Mucosa of descending colon (tissue), 3 donors: ENCODE results near the gene IFT27. TPM values are rescaled to one million over a fixed set of nuclear protein-coding genes. Genes with fewer than 3 reads are reported as not detected.

Source experiments
- ATAC-seq: fragments of 200-7000 bp; cut with Tn5 transposase; one replicate; pipeline ENCODE4 v1.9.1; 2020; ENCODE audit warnings: mild to moderate bottlenecking, moderate library complexity
- DNase-seq, 3 donors: peaks; one replicate each; pipeline ENCODE4 v3.0.0-alpha.2; 2020
- H3K36me3 ChIP-seq: fragments of 200-600 bp; one replicate; pipeline ENCODE4 v1.8.0; 2021; ENCODE audit warnings: low read depth, mild to moderate bottlenecking
- H3K4me1 ChIP-seq: fragments of 200-600 bp; one replicate; pipeline ENCODE4 v1.8.0; 2021; ENCODE audit warnings: low read depth, mild to moderate bottlenecking
- H3K4me3 ChIP-seq: fragments of 200-600 bp; one replicate; pipeline ENCODE4 v1.8.0; 2021; ENCODE audit warnings: mild to moderate bottlenecking
- H3K9me3 ChIP-seq: fragments of 200-600 bp; one replicate; pipeline ENCODE4 v1.8.0; 2021; ENCODE audit warnings: mild to moderate bottlenecking
- CTCF ChIP-seq: fragments of 200-600 bp; IDR thresholded peaks from one replicate; pipeline ENCODE4 v1.8.0; 2022; ENCODE audit warnings: antibody characterized with exemption, mild to moderate bottlenecking
- intact Hi-C, 2 donors: fragments of 100-400 bp; cut with DNase I in 1 of 2; cut with micrococcal nuclease in 1 of 2; formaldehyde crosslinking; loops; one replicate each; pipeline versions ENCODE4 v1.11.0 to v1.11.1; 2022; cut with DNase I, micrococcal nuclease
- total RNA-seq, 3 donors: library from RNA; stranded (reverse); fragmentation: NEBNext Ultra II Directional in 2 of 3; extraction: Animal tissue kit (Norgen Biotek cat#: 25700) in 2 of 3; gene quantifications; one replicate each; pipeline versions ENCODE4 v1.2.1 to v1.2.4, GENCODE V29; 2021 to 2023
- donor health status: DM: no; HTN: no; CAD: no; lungs with moderate emphysema.
- donor health status: DM: no; HTN: no; CAD: no.
- donor health status: DM: no; HTN: yes; CAD: no.

Gene IFT27
- total RNA-seq, 3 donors from 2014 or later = 29.0 to 37.2 (median 29.7) TPM

GRCh38 chr22:36772451-36772850 is 3.5 kb downstream of the IFT27 start:
- Histone ChIP-seq H3K4me1 (peaks cover 12% of the 10 kb centered on the region), H3K4me3 (no peak overlapping the region), H3K9me3 (no peaks in the 10 kb centered on the region), H3K36me3 (no peaks in the 10 kb centered on the region)
- intact Hi-C loops = loop anchor here in 1 of 2 donors (10.0 kb wide), 1 partner anchor 228 kb away; no protein-coding TSS in a partner anchor
- DNase-seq = no peak
- ATAC-seq = no peak
- no peak for TF ChIP-seq CTCF

- no peaks in the 10 kb centered on the region for H3K9me3 ChIP-seq
- no peak for TF ChIP-seq CTCF
- H3K36me3 ChIP-seq = no peaks in the 10 kb centered on the region
- DNase-seq (no peak), ATAC-seq (no peak)
- intact Hi-C loops = loop anchor here in 1 of 2 donors (10.0 kb wide), 1 partner anchor 227 kb away; no protein-coding TSS in a partner anchor
- H3K4me1 ChIP-seq = peaks cover 9% of the 10 kb centered on the region
- H3K4me3 ChIP-seq = no peak overlapping the region
Observed at GRCh38 chr22:36771356-36772063, 4.4 kb downstream of the IFT27 start.

- Histone ChIP-seq H3K36me3 (peaks cover 3% of the 10 kb centered on the region), H3K4me3 (no peak overlapping the region), H3K9me3 (no peaks in the 10 kb centered on the region), H3K4me1 (peaks cover 9% of the 10 kb centered on the region)
- no peak for TF ChIP-seq CTCF
- intact Hi-C loops = loop anchor here in 1 of 2 donors (10.0 kb wide), 1 partner anchor 226 kb away; no protein-coding TSS in a partner anchor
- no peak for ATAC-seq
- DNase-seq = no peak
Observed at GRCh38 chr22:36770513-36771231, 5.2 kb downstream of the IFT27 start.

- H3K4me1 ChIP-seq = peaks cover 2% of the 10 kb centered on the region
- H3K9me3 ChIP-seq = no peaks in the 10 kb centered on the region
- no peak for DNase-seq
- TF ChIP-seq CTCF = no peak
- no peak for ATAC-seq
- intact Hi-C loops = loop anchor here in 1 of 2 donors (10.0 kb wide), 1 partner anchor 225 kb away; no protein-coding TSS in a partner anchor
- H3K36me3 ChIP-seq = peaks cover 4% of the 10 kb centered on the region
- no peak overlapping the region for H3K4me3 ChIP-seq
Observed at GRCh38 chr22:36769541-36770512, 6.1 kb downstream of the IFT27 start.

GRCh38 chr22:36768616-36769015 is 7.3 kb downstream of the IFT27 start:
- DNase-seq (no peak), ATAC-seq (no peak)
- no peaks in the 10 kb centered on the region for H3K9me3 ChIP-seq
- H3K36me3 ChIP-seq = peaks cover 4% of the 10 kb centered on the region
- intact Hi-C loops = no loop called here
- no peak for TF ChIP-seq CTCF
- H3K4me3 ChIP-seq = no peak overlapping the region
- H3K4me1 ChIP-seq = no peaks in the 10 kb centered on the region
